GM20000 (cell line): Measurements from ENCODE around the gene RPS6KC1.

ENCODE experiments used
- DNase-seq: peaks from one replicate; pipeline ENCODE4 v3.0.0; 2012; ENCODE audit warnings: low spot score
- CTCF ChIP-seq: IDR thresholded peaks from 2 replicates; pipeline ENCODE4 v1.5.1; 2012; ENCODE audit warnings: mild to moderate bottlenecking, control low read depth; ENCODE audit errors: extremely low read depth, missing control alignments

The RPS6KC1 gene

DNA sequence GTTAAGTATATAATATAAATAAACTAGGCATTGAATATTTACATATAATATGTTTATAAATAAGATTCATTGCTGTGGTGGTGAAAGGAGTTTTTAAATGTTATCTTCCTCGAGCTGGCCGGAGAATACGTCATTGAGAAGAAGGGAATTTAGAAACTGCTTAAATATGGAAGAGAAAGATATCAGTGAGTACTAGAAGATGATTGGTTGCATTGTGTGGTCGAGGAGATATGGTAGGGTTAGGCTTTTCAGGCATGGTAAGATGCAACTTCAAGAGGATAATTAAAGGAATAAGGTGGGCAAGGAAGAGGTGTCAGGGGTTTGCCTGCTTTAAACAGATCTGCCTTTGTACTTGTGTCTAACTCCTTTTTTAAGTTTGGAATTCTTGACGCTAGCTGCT is 73.5 kb downstream of the RPS6KC1 start:
- no peak for DNase-seq
- no peak for TF ChIP-seq CTCF

GRCh38 chr1:213125643-213126042 is 74.6 kb downstream of the RPS6KC1 start:
- TF ChIP-seq CTCF = no peak
- no peak for DNase-seq

GRCh38 chr1:213127074-213127473 is 76.0 kb downstream of the RPS6KC1 start:
- DNase-seq = no peak
- no peak for TF ChIP-seq CTCF

DNA sequence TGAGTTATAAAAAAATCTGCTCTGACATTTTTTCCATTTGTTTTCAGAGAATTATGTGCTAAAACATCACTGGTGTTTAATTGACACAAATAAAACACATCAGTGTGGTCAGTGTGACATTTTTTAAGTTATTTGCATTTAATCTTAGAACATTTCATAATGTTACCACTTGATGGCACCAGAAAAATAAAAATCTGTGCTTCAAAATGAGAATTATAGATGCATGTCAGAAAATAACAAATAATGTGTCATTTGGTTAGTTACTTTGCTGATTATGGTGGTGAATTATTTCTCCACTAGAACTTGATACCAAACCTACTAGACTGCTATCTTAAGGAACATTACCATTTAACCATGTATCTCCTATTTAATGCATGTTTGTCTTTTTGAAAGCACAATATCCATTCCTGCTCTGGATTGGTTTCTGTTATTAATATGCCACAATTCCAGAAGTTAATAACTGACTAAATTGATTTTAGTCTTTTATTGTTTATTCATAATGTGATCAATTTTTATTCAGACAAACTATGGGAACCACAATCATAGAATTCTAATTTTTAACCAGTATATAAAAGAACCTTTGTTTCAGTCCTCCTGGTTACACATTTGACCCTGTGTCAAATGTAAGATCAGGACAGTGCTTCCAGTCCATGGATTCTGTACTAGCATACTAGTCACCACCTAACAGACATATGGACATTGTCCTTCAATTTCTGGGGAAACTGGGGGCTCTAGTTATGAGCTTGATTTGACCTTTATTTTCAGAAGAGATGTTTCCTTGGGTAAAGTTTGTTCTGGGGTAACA is 81.0 kb downstream of the RPS6KC1 start:
- TF ChIP-seq CTCF = no peak
- DNase-seq = no peak

- TF ChIP-seq CTCF = no peak
- no peak for DNase-seq
Observed at GRCh38 chr1:213135572-213135971, 84.5 kb downstream of the RPS6KC1 start.

DNA sequence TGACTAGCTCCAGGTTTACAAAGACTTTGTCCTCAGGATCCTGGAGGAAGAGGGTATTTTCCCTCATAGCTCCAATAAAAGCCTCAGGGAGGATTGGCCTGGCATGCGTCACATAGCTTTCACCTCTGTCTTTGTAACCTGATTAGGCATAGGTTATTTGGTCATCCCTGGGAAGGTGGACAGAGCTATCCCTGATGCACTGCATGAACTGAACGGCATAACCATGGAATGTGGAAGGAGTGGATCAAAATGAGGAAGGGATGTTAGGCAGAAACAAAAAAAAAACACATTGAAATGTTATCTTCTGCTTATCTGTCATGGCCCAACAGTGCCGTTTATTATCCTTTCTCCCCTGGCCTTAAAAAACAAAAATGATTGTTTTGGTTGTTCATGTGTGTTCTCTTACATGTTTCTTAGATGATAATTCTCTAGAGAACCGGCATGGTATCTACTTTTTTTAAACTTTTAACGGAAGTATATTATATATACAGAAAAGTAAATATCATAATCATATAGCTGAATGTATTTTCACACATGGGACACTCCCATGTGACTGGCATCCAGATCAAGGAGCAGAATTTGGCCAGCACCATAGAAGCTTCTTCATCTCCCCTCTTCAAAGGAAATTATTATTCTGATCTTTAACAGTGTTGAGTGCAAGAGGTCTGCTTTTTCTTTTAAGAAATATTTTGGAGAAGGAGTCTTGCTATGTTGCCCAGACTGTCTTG is 85.3 kb downstream of the RPS6KC1 start:
- TF ChIP-seq CTCF = no peak
- DNase-seq = no peak

DNA sequence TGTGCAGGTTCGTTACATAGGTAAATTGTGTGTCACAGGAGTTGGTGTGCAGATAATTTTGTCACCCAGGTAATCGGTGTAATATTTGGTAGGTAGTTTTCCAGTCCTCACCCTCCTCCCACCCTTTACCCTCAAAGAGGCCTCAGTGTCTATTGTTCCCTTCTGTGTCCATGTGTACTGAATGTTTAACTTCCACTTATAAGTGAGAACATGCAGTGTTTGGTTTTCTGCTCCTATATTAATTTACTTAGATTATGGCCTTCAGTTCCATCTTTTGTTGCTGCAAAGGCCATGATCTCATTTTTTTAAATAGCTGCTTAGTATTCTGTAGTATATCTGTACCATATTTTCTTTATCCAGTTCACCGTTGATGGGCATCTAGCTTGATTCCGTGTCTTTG is 87.3 kb downstream of the RPS6KC1 start:
- no peak for DNase-seq
- TF ChIP-seq CTCF = no peak
